Measurements from ENCODE around the gene GLYR1.
"Not testable (repeated sequence)": the region's sequence is repeated elsewhere in the genome, so short reads cannot be mapped to it uniquely, and the experiment has no call there.

Gene GLYR1

GRCh38 chr16:4785758-4786433 lies 61.2 kb downstream of the GLYR1 start:
- DNase-seq: no peak

GRCh38 chr16:4784444-4784987 lies 62.6 kb downstream of the GLYR1 start:
- not testable (repeated sequence) for DNase-seq

- DNase-seq: no peak
Observed at GRCh38 chr16:4783951-4784336, 63.1 kb downstream of the GLYR1 start.

GRCh38 chr16:4783251-4783950 lies 63.7 kb downstream of the GLYR1 start:
- DNase-seq: no peak

- DNase-seq: no peak
Observed at GRCh38 chr16:4780235-4780634, 66.9 kb downstream of the GLYR1 start.

GRCh38 chr16:4778050-4778392 lies 69.1 kb downstream of the GLYR1 start:
- no peak for DNase-seq

- no peak for DNase-seq
Observed at GRCh38 chr16:4777339-4778049, 69.6 kb downstream of the GLYR1 start.

- DNase-seq: no peak
Observed at GRCh38 chr16:4776141-4776705, 70.9 kb downstream of the GLYR1 start.

- no peak for DNase-seq
Observed at GRCh38 chr16:4775005-4775404, 72.1 kb downstream of the GLYR1 start.

GRCh38 chr16:4772351-4772750 lies 74.7 kb downstream of the GLYR1 start:
- no peak for DNase-seq

- no peak for DNase-seq
Observed at GRCh38 chr16:4771646-4772045, 75.4 kb downstream of the GLYR1 start.

- no peak for DNase-seq
Observed at GRCh38 chr16:4769306-4769638, 77.8 kb downstream of the GLYR1 start.

GRCh38 chr16:4768549-4769305 lies 78.4 kb downstream of the GLYR1 start:
- peak; percentile 60 for DNase-seq

GRCh38 chr16:4767872-4768548 lies 79.1 kb downstream of the GLYR1 start:
- no peak for DNase-seq

GRCh38 chr16:4766875-4767628 lies 80.0 kb downstream of the GLYR1 start, which contains the start of gene ZNF500:
Gene ZNF500 (minus strand): TSS chr16:4767162. CDS start chr16:4765978, 1,184 bp downstream.
- peak; percentile 82 for DNase-seq

GRCh38 chr16:4765511-4766474 lies 81.3 kb downstream of the GLYR1 start:
- no peak for DNase-seq

GRCh38 chr16:4763791-4764190 lies 83.3 kb downstream of the GLYR1 start:
- no peak for DNase-seq

- no peak for DNase-seq
Observed at GRCh38 chr16:4762205-4762604, 84.9 kb downstream of the GLYR1 start.

- DNase-seq: no peak
Observed at GRCh38 chr16:4760221-4760910, 86.7 kb downstream of the GLYR1 start.

GRCh38 chr16:4755687-4756086 lies 91.4 kb downstream of the GLYR1 start:
- no peak for DNase-seq
